Adrenal gland (tissue), 12 donors: Measurements from ENCODE around the gene SRMS. TPM values are rescaled to one million over a fixed set of nuclear protein-coding genes. Genes with fewer than 3 reads are reported as not detected.

Experiments
- DNase-seq, 7 donors: peaks; one replicate each; pipeline ENCODE4 v3.0.0-alpha.2; 2019 to 2020
- H3K27ac ChIP-seq, 5 donors: fragments of 200-600 bp; sonication (generic) in 4 of 5; 1 replicate in 3 of 5; 2 replicates in 2 of 5; pipeline versions ENCODE4 v1.5.1 to v1.8.0; 2016 to 2020; ENCODE audit warnings: mild to moderate bottlenecking in 1 of 5
- H3K27me3 ChIP-seq: fragments of 200-600 bp; 2 replicates; pipeline ENCODE4 v1.8.0; 2021
- H3K36me3 ChIP-seq, 2 donors: fragments of 200-600 bp; replicated peaks in 1 of 2; 1 replicate in 1 of 2; 2 replicates in 1 of 2; pipeline versions ENCODE4 v1.5.1 to v1.8.0; 2018 to 2022
- H3K4me1 ChIP-seq, 2 donors: fragments of 200-600 bp; replicated peaks in 1 of 2; 1 replicate in 1 of 2; 2 replicates in 1 of 2; pipeline versions ENCODE4 v1.5.1 to v1.8.0; 2018 to 2021
- H3K4me3 ChIP-seq, 4 donors: fragments of 200-600 bp; sonication (generic) in 3 of 4; one replicate each; pipeline ENCODE4 v1.5.1; 2016 to 2018
- H3K9me3 ChIP-seq, 3 donors: fragments of 200-600 bp; sonication (generic) in 1 of 3; replicated peaks in 1 of 3; 1 replicate in 2 of 3; 2 replicates in 1 of 3; pipeline versions ENCODE4 v1.5.1 to v1.8.0; 2016 to 2021
- POLR2A ChIP-seq, 2 donors: fragments of 450-650 bp; IDR thresholded peaks; one replicate each; pipeline ENCODE4 v1.6.1; 2017; ENCODE audit warnings: antibody characterized with exemption in 2 of 2, mild to moderate bottlenecking in 2 of 2, moderate library complexity in 1 of 2
- WGBS, 4 donors: extraction: QIAGEN DNeasy Blood & Tissue Kit in 2 of 4; methylation state at CpG; one replicate each; pipeline versions ENCODE4 v1.1.5 to v1.1.7; 2013 to 2017; 5-methylcytosine and 5-hydroxymethylcytosine counted together
- intact Hi-C, 2 donors: fragments of 100-400 bp; cut with DNase I; formaldehyde crosslinking; loops; one replicate each; pipeline versions ENCODE4 v1.14.1 to v1.15.0; 2022 to 2023
- polyA plus RNA-seq, 3 donors: library from polyadenylated mRNA; stranded (reverse); fragments of 200-250 nt in 2 of 3; fragments of 350-450 nt in 1 of 3; fragmentation: Illumina TruSeq in 1 of 3; extraction: RNeasy Lipid Tissue Mini Kit (QIAGEN cat#74804) in 1 of 3; gene quantifications; one replicate each; pipeline ENCODE4 v1.2.3, GENCODE V29; 2013 to 2014
- total RNA-seq, 9 donors: library from RNA; depleted of rRNA in 4 of 9; stranded (reverse); fragments of >200 nt in 4 of 9; fragments of 120-200 nt in 1 of 9; fragmentation: NEBNext Ultra II Directional in 1 of 9; extraction: Animal tissue kit (Norgen Biotek cat#: 25700) in 1 of 9; gene quantifications; one replicate each; pipeline versions ENCODE4 v1.1.0 to v1.2.4, GENCODE V29; 2013 to 2023
- TF ChIP-seq, protein P1 (sequence below), 6 experiments: fragments of 450-650 bp in 4 of 6; fragments of 200-600 bp in 2 of 6; sonication (generic) in 1 of 6; IDR thresholded peaks; 1 replicate in 5 of 6; 2 replicates in 1 of 6; pipeline versions ENCODE4 v1.5.1 to v1.8.0; 2016 to 2021; ENCODE audit warnings: antibody characterized with exemption in 6 of 6, mild to moderate bottlenecking in 2 of 6, moderate library complexity in 1 of 6
- donor health status: healthy with polysubstance abuse.
- donor health status: Bipolar disorder and iron deficiency.
- donor health status: DM: yes; HTN: yes; CAD: no.
- donor health status: DM: no; HTN: no; CAD: no.
- donor health status: DM: no; HTN: no; CAD: no.
- donor health status: DM: yes; HTN: yes; CAD: no.

SRMS gene
- total and polyA plus RNA-seq, 12 donors = not detected

DNA sequence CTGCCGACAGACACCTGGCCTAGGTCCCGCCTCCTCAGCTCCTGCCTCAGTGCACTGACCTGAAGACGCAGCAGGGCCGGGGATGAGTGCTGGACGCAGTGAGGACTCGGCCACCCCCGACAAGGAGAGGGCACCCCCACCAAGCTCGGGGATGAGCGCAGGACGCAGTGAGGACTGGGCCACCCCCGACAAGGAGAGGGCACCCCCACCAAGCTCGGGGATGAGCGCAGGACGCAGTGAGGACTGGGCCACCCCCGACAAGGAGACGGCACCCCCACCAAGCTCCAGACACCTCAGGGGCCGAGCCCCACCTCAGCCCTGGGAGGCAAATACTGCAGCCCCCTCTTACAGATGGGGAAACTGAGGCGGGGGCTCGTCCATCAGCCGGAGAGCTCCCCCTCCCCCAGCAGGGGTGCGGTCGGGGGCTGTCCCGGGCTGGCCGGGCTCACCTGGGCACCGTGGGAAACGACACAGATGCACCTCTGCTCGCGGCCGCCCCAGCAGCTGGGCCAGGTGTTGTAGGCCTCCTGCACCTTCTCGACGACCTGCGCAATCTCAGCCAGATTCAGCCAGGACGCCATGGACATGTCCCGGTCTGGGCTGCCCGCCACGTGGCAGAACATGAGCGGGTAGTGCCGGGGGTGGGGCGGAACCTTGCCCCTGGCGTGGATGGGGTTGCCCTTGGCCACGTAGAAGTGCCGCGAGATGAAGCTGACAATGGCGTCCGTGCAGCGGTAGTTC, 19.0 kb upstream of the SRMS start:
- no peak overlapping the region for H3K27ac ChIP-seq
- no peak for TF ChIP-seq POLR2A (IDR thresholded peaks at IDR 0.05)
- TF ChIP-seq, protein P1, sequence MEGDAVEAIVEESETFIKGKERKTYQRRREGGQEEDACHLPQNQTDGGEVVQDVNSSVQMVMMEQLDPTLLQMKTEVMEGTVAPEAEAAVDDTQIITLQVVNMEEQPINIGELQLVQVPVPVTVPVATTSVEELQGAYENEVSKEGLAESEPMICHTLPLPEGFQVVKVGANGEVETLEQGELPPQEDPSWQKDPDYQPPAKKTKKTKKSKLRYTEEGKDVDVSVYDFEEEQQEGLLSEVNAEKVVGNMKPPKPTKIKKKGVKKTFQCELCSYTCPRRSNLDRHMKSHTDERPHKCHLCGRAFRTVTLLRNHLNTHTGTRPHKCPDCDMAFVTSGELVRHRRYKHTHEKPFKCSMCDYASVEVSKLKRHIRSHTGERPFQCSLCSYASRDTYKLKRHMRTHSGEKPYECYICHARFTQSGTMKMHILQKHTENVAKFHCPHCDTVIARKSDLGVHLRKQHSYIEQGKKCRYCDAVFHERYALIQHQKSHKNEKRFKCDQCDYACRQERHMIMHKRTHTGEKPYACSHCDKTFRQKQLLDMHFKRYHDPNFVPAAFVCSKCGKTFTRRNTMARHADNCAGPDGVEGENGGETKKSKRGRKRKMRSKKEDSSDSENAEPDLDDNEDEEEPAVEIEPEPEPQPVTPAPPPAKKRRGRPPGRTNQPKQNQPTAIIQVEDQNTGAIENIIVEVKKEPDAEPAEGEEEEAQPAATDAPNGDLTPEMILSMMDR (IDR thresholded peaks at IDR 0.05) = no peak
- intact Hi-C loops = no loop called here
- no peak for DNase-seq
- no peak overlapping the region for H3K4me3 ChIP-seq
- H3K9me3 ChIP-seq = no peaks in the 10 kb centered on the region
- 87 to 93% (median 90%) methylated on average over 6 to 46 of the region's 46 CpGs for WGBS, 4 donors
- no peaks in the 10 kb centered on the region for H3K4me1 ChIP-seq
- no peaks in the 10 kb centered on the region for H3K27me3 ChIP-seq
- H3K36me3 ChIP-seq = peaks cover 0 to 31% of the 10 kb centered on the region in 2 donors

DNA sequence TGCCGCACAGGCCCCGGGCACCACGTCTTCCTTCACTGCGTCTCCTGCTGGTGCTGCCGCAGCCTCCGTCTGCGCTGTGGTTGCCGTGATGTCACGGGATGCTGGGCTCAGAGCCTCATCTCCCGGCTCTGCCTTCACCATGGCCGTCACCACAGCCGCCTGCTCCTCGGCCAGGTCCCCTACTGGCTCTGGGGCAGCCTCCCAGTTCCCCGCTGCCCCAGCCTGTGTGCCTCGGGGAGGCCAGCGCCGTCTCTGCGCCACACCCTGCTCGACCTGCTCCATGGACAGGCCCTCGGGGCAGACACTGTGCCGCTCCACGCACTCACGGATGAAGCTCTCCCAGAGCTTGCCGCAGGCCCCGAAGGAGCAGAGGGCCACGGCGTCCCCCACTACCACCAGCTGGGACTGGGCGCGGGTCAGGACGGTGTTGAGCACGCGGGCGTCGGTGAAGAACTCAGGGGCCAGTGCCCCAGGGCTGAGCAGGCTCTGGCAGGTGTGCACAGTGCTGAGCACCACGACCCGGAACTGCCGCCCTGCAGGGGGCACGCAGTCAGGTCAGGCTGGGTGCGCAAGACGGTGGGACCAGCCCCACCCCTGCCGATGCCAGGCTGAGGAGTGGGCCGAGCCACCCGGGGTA, 18.3 kb upstream of the SRMS start:
- H3K27ac ChIP-seq = no peak overlapping the region
- no peaks in the 10 kb centered on the region for H3K9me3 ChIP-seq
- TF ChIP-seq POLR2A (IDR thresholded peaks at IDR 0.05) = no peak
- TF ChIP-seq, protein P1 (IDR thresholded peaks at IDR 0.05) = no peak
- DNase-seq = no peak
- no peak overlapping the region for H3K4me3 ChIP-seq
- H3K36me3 ChIP-seq = peaks cover 0 to 32% of the 10 kb centered on the region in 2 donors
- no peaks in the 10 kb centered on the region for H3K27me3 ChIP-seq
- intact Hi-C loops = no loop called here
- WGBS, 4 donors = 94 to 96% (median 95%) methylated on average over 6 to 43 of the region's 43 CpGs
- no peaks in the 10 kb centered on the region for H3K4me1 ChIP-seq

DNA sequence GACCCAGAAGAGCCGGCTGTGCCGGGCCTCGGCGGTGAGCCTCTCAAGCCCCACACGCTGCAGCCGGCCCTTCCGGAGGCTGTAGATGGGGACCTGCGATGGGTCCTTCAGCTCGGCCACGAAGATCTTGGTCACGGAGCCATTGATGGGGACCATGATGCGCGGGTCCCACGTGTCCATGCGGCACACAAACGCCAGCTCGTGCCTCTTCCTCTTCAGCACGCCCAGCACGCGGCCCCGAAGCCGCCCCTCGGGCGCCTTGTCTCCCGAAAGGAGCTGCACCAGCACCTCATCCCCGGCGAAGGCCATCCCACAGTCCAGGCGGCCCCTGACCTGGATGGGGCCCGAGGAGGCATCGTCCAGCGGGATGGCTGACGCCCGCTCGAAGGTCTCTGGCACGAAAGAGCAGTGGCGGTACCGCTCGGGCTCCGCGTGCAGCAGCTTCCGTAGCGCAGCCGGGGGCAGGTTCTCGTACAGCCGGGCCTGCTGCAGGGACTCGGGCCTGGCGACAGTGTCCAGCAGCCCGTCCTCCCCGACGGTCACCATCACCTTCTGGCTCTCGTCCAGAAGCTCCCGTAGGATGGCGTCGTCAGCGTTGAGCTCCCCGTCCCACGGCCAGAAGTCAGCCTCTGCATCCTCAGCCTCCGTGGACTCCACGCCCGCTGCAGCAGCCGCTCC, 17.6 kb upstream of the SRMS start:
- Histone ChIP-seq H3K27ac (no peak overlapping the region), H3K36me3 (peaks cover 0 to 38% of the 10 kb centered on the region in 2 donors), H3K4me1 (no peaks in the 10 kb centered on the region), H3K9me3 (no peaks in the 10 kb centered on the region), H3K27me3 (no peaks in the 10 kb centered on the region), H3K4me3 (no peak overlapping the region)
- WGBS, 4 donors = 95 to 97% (median 95%) methylated on average over 25 to 61 of the region's 61 CpGs
- DNase-seq = no peak
- TF ChIP-seq, protein P1 (IDR thresholded peaks at IDR 0.05) = no peak
- TF ChIP-seq POLR2A (IDR thresholded peaks at IDR 0.05) = no peak
- intact Hi-C loops = no loop called here

DNA sequence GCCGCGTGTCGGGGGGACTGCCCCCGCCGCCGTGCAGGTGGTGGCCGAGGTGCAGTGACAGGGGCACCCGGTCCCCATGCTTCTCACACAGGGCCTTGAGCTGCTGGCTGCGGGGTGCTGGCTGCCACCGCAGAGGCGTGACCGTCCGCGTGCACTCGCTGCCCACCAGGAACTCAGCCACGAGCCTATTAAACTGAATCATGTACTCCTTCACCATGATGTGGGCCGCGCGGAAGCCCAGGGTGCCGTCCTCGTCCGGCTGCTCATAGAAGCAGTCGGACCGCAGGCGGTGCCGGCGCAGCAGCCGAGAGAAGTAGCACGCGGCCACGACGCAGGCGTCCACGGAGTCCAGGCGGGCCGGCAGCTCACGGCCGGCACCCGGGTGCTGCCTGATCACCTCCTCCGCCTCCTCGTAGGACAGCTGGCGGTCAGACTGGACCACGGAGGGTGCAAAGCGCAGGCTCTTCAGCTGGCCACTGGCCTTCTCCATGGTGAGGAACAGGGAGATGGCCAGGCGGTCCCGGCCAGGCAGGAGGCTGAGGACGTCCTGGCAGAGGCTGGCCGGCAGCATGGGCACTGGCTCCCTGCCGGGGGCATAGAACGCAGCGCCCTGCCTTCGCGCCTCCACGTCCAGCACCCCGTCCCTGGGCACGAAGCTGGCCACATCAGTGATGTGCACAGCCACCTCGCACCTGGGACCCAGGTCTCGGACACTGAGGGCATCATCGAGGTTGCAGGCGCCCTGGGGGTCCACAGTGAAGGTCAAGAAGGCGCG, 16.7 kb upstream of the SRMS start:
- no peak overlapping the region for H3K4me3 ChIP-seq
- no peaks in the 10 kb centered on the region for H3K4me1 ChIP-seq
- H3K27ac ChIP-seq = no peak overlapping the region
- no peak for DNase-seq
- intact Hi-C loops = no loop called here
- H3K27me3 ChIP-seq = no peaks in the 10 kb centered on the region
- H3K36me3 ChIP-seq = peaks cover 0 to 42% of the 10 kb centered on the region in 2 donors
- 95 to 100% (median 97%) methylated on average over 21 to 62 of the region's 62 CpGs for WGBS, 4 donors
- TF ChIP-seq, protein P1 (IDR thresholded peaks at IDR 0.05) = no peak
- no peak for TF ChIP-seq POLR2A (IDR thresholded peaks at IDR 0.05)
- H3K9me3 ChIP-seq = no peaks in the 10 kb centered on the region
